C1 segment of cervical spinal cord (tissue), 14 donors: ENCODE data around the gene TEK.
"Not testable (repeated sequence)": the region's sequence is repeated elsewhere in the genome, so short reads cannot be mapped to it uniquely, and the experiment has no call there.

ENCODE experiments used
- DNase-seq, 14 donors: peaks; one replicate each; lab custom pipeline; 2025; lab: John Stamatoyannopoulos, UW

Gene TEK

GRCh38 chr9:27108981-27109541 lies at the start of gene TEK:
Gene TEK, plus strand, starts transcription at chr9:27109225. Its CDS starts 366 bp downstream, at chr9:27109591.
- no peak for DNase-seq

- no peak for DNase-seq
Observed at GRCh38 chr9:27059412-27059811, 49.6 kb upstream of the TEK start.

- DNase-seq, result no peak
Observed at GRCh38 chr9:27059907-27060306, 49.1 kb upstream of the TEK start.

- no peak for DNase-seq
Observed at GRCh38 chr9:27065288-27065687, 43.7 kb upstream of the TEK start.

GRCh38 chr9:27073841-27074728 lies 34.9 kb upstream of the TEK start:
- DNase-seq, result no peak

GRCh38 chr9:27078685-27079084 lies 30.3 kb upstream of the TEK start:
- no peak for DNase-seq

- no peak for DNase-seq
Observed at GRCh38 chr9:27085456-27085855, 23.6 kb upstream of the TEK start.

GRCh38 chr9:27086818-27087680 lies 22.0 kb upstream of the TEK start:
- DNase-seq, result no peak

GRCh38 chr9:27088981-27089380 lies 20.0 kb upstream of the TEK start:
- no peak for DNase-seq

GRCh38 chr9:27089706-27090105 lies 19.3 kb upstream of the TEK start:
- DNase-seq, result no peak

GRCh38 chr9:27090231-27090630 lies 18.8 kb upstream of the TEK start:
- no peak for DNase-seq

GRCh38 chr9:27090711-27091110 lies 18.3 kb upstream of the TEK start:
- no peak for DNase-seq

- not testable (repeated sequence) for DNase-seq
Observed at GRCh38 chr9:27092496-27092895, 16.5 kb upstream of the TEK start.

GRCh38 chr9:27093384-27094067 lies 15.5 kb upstream of the TEK start:
- DNase-seq, result not testable (repeated sequence)

GRCh38 chr9:27094640-27095298 lies 14.3 kb upstream of the TEK start:
- DNase-seq, result peak in 2 of 14 donors; percentile 0 to 9

GRCh38 chr9:27107241-27107640 lies 1.8 kb upstream of the TEK start:
- DNase-seq, result no peak

GRCh38 chr9:27109621-27110020 lies 596 bp downstream of the TEK start:
- no peak for DNase-seq

- DNase-seq, result no peak
Observed at GRCh38 chr9:27110181-27110580, 1.2 kb downstream of the TEK start.

GRCh38 chr9:27112235-27112634 lies 3.2 kb downstream of the TEK start:
- no peak for DNase-seq

GRCh38 chr9:27117489-27118135 lies 8.6 kb downstream of the TEK start:
- DNase-seq, result no peak

- DNase-seq, result no peak
Observed at GRCh38 chr9:27118916-27119315, 9.9 kb downstream of the TEK start.
